Astrocyte of the spinal cord (primary cell): ENCODE data around the gene ZDHHC13.

ENCODE experiments used
- DNase-seq: peaks from one replicate; pipeline ENCODE4 v3.0.0; 2011; ENCODE audit warnings: low read depth, low spot score
- H3K4me3 ChIP-seq: 2 replicates; pipeline ENCODE4 v1.5.1; 2011; ENCODE audit warnings: low read depth, mild to moderate bottlenecking, low read length, moderate library complexity
- CTCF ChIP-seq: IDR thresholded peaks from 2 replicates; pipeline ENCODE4 v1.5.1; 2012; ENCODE audit warnings: low read depth, mild to moderate bottlenecking, low read length, inconsistent platforms
- in situ Hi-C: cut with HindIII; loops from 2 replicates; pipeline ENCODE4 v1.10.0; 2017; ENCODE audit warnings: low sequenced_read_pairs

The ZDHHC13 gene

GRCh38 chr11:19087658-19088057 is 29.3 kb upstream of the ZDHHC13 start:
- no peak overlapping the region for H3K4me3 ChIP-seq
- DNase-seq, result peak; percentile 91
- in situ Hi-C loops, result no loop called here
- no peak for TF ChIP-seq CTCF

- H3K4me3 ChIP-seq, result no peak overlapping the region
- TF ChIP-seq CTCF, result no peak
- in situ Hi-C loops, result no loop called here
- DNase-seq, result no peak
Measured at GRCh38 chr11:19088791-19089190, 28.2 kb upstream of the ZDHHC13 start.

- in situ Hi-C loops, result no loop called here
- TF ChIP-seq CTCF, result no peak
- H3K4me3 ChIP-seq, result no peak overlapping the region
- no peak for DNase-seq
Measured at GRCh38 chr11:19089421-19089820, 27.5 kb upstream of the ZDHHC13 start.

GRCh38 chr11:19091366-19091765 is 25.6 kb upstream of the ZDHHC13 start:
- in situ Hi-C loops, result no loop called here
- H3K4me3 ChIP-seq, result no peak overlapping the region
- no peak for DNase-seq
- no peak for TF ChIP-seq CTCF

GRCh38 chr11:19092342-19092741 is 24.6 kb upstream of the ZDHHC13 start:
- no peak for DNase-seq
- H3K4me3 ChIP-seq, result no peak overlapping the region
- in situ Hi-C loops, result no loop called here
- TF ChIP-seq CTCF, result no peak

GRCh38 chr11:19092850-19093249 is 24.1 kb upstream of the ZDHHC13 start:
- no peak for DNase-seq
- in situ Hi-C loops, result no loop called here
- H3K4me3 ChIP-seq, result no peak overlapping the region
- TF ChIP-seq CTCF, result no peak

GRCh38 chr11:19093976-19094375 is 23.0 kb upstream of the ZDHHC13 start:
- DNase-seq, result peak; percentile 77
- in situ Hi-C loops, result no loop called here
- no peak for TF ChIP-seq CTCF
- H3K4me3 ChIP-seq, result no peak overlapping the region
